HEK293 (cell line): Measurements from ENCODE around the gene SLC51B.
A peak's percentile ranks its signal among the peaks of the same experiment; 100 is the strongest.

Experiments
- CTCF ChIA-PET: fragments of 350-600 bp; formaldehyde crosslinking; extraction: SDS; loops from one replicate; lab custom pipeline; 2021; ENCODE audit warnings: antibody characterized with exemption; lab: Yijun Ruan, JAX
- POLR2A ChIA-PET: fragments of 300-600 bp; formaldehyde crosslinking; extraction: SDS; loops from one replicate; lab custom pipeline; 2020; ENCODE audit warnings: antibody characterized with exemption, inconsistent platforms; lab: Yijun Ruan, JAX
- H3K27ac ChIP-seq: fragments of 200-500 bp; sonication (Bioruptor generic); 2 replicates; pipeline ENCODE4 v1.5.1; 2014; ENCODE audit warnings: low read depth, low read length, control low read depth, inconsistent platforms; ENCODE audit errors: extremely low read depth
- H3K36me3 ChIP-seq, 2 experiments: fragments of 200-500 bp in 1 of 2; sonication (Bioruptor generic) in 1 of 2; 1 replicate in 1 of 2; 2 replicates in 1 of 2; pipeline ENCODE4 v1.5.1; 2014 to 2017; ENCODE audit warnings: inconsistent platforms in 2 of 2, low read length in 2 of 2; ENCODE audit not compliant: control insufficient read depth in 2 of 2, insufficient read depth in 1 of 2
- H3K4me1 ChIP-seq: fragments of 200-500 bp; sonication (Bioruptor generic); 2 replicates; pipeline ENCODE4 v1.5.1; 2014; ENCODE audit warnings: mild to moderate bottlenecking, low read length, inconsistent platforms; ENCODE audit not compliant: control insufficient read depth, insufficient read depth
- H3K4me3 ChIP-seq: 2 replicates; pipeline ENCODE4 v1.5.1; 2011; ENCODE audit warnings: low read depth, mild to moderate bottlenecking, control low read depth, low read length, moderate library complexity
- H3K9me3 ChIP-seq: fragments of 200-500 bp; sonication (Bioruptor generic); 2 replicates; pipeline ENCODE4 v1.5.1; 2014; ENCODE audit warnings: low read depth, low read length, inconsistent platforms; ENCODE audit not compliant: control insufficient read depth, insufficient read depth
- EGR2 ChIP-seq: fragments of 450-650 bp; formaldehyde crosslinking; IDR thresholded peaks from 2 replicates; pipeline ENCODE4 v1.5.1; 2016; ENCODE audit warnings: low read depth, missing biosample characterization, missing genetic modification characterization
- GLIS2 ChIP-seq: fragments of 450-650 bp; formaldehyde crosslinking; IDR thresholded peaks from 2 replicates; pipeline ENCODE4 v1.5.1; 2016; ENCODE audit warnings: missing biosample characterization, missing genetic modification characterization
- KLF17 ChIP-seq: fragments of 450-650 bp; formaldehyde crosslinking; IDR thresholded peaks from 2 replicates; pipeline ENCODE4 v1.5.1; 2016; ENCODE audit warnings: missing biosample characterization, missing genetic modification characterization
- MEIS1 ChIP-seq: sonication (generic); formaldehyde crosslinking; IDR thresholded peaks from 2 replicates; pipeline ENCODE4 v1.8.1; 2022; ENCODE audit warnings: missing genetic modification reagents, mild to moderate bottlenecking, borderline replicate concordance
- PRDM1 ChIP-seq: fragments of 450-650 bp; formaldehyde crosslinking; IDR thresholded peaks from 2 replicates; pipeline ENCODE4; 2016; ENCODE audit warnings: missing biosample characterization, missing genetic modification characterization
- SP7 ChIP-seq: fragments of 450-650 bp; formaldehyde crosslinking; IDR thresholded peaks from 2 replicates; pipeline ENCODE4 v1.5.1; 2016; ENCODE audit warnings: missing biosample characterization, missing genetic modification characterization
- ZFP3 ChIP-seq: fragments of 450-650 bp; formaldehyde crosslinking; IDR thresholded peaks from 2 replicates; pipeline ENCODE4 v1.5.1; 2016; ENCODE audit warnings: low read depth, missing biosample characterization, missing genetic modification characterization
- ZNF114 ChIP-seq: fragments of 450-650 bp; formaldehyde crosslinking; IDR thresholded peaks from 2 replicates; pipeline ENCODE4 v1.5.0; 2017; ENCODE audit warnings: missing biosample characterization, missing genetic modification characterization
- ZNF133 ChIP-seq: fragments of 450-650 bp; formaldehyde crosslinking; IDR thresholded peaks from 2 replicates; pipeline ENCODE4 v1.5.1; 2016; ENCODE audit warnings: missing biosample characterization, missing genetic modification characterization
- ZNF2 ChIP-seq: fragments of 450-650 bp; formaldehyde crosslinking; IDR thresholded peaks from 2 replicates; pipeline ENCODE4 v1.5.1; 2016; ENCODE audit warnings: missing biosample characterization, missing genetic modification characterization
- ZNF292 ChIP-seq: fragments of 450-650 bp; formaldehyde crosslinking; IDR thresholded peaks from 2 replicates; pipeline ENCODE4 v1.5.1; 2016; ENCODE audit warnings: low read depth, missing biosample characterization, missing genetic modification characterization, borderline replicate concordance
- ZNF335 ChIP-seq: fragments of 450-650 bp; formaldehyde crosslinking; conservative IDR thresholded peaks from 2 replicates; pipeline ENCODE4 v1.5.1; 2016; ENCODE audit warnings: missing biosample characterization, missing genetic modification characterization
- ZNF341 ChIP-seq: fragments of 450-650 bp; formaldehyde crosslinking; IDR thresholded peaks from 2 replicates; pipeline ENCODE4; 2016; ENCODE audit warnings: low read depth, missing biosample characterization, missing genetic modification characterization
- ZNF350 ChIP-seq: fragments of 450-650 bp; formaldehyde crosslinking; IDR thresholded peaks from 2 replicates; pipeline ENCODE4 v1.5.0; 2017; ENCODE audit warnings: missing biosample characterization, mild to moderate bottlenecking, missing genetic modification characterization
- ZNF416 ChIP-seq: fragments of 450-650 bp; formaldehyde crosslinking; IDR thresholded peaks from 2 replicates; pipeline ENCODE4 v1.5.1; 2016; ENCODE audit warnings: missing biosample characterization, missing genetic modification characterization
- ZNF426 ChIP-seq: fragments of 450-650 bp; formaldehyde crosslinking; IDR thresholded peaks from 2 replicates; pipeline ENCODE4 v1.5.1; 2017; ENCODE audit warnings: missing biosample characterization, missing genetic modification characterization, mild to moderate bottlenecking, inconsistent platforms, moderate library complexity
- ZNF433 ChIP-seq: fragments of 450-650 bp; formaldehyde crosslinking; IDR thresholded peaks from 2 replicates; pipeline ENCODE4 v1.5.1; 2016; ENCODE audit warnings: missing biosample characterization, missing genetic modification characterization, low read depth
- ZNF600 ChIP-seq: fragments of 450-650 bp; formaldehyde crosslinking; IDR thresholded peaks from 2 replicates; pipeline ENCODE4 v1.5.1; 2016; ENCODE audit warnings: missing biosample characterization, missing genetic modification characterization
- ZNF639 ChIP-seq: fragments of 450-650 bp; formaldehyde crosslinking; IDR thresholded peaks from 2 replicates; pipeline ENCODE4 v1.5.1; 2016; ENCODE audit warnings: missing biosample characterization, missing genetic modification characterization
- ZNF707 ChIP-seq: fragments of 450-650 bp; formaldehyde crosslinking; IDR thresholded peaks from 2 replicates; pipeline ENCODE4 v1.5.1; 2016; ENCODE audit warnings: missing biosample characterization, missing genetic modification characterization
- ZNF830 ChIP-seq: fragments of 450-650 bp; IDR thresholded peaks from 2 replicates; pipeline ENCODE4 v1.5.0; 2018; ENCODE audit warnings: missing biosample characterization, missing genetic modification characterization, low read depth, mild to moderate bottlenecking, moderate library complexity
- TF ChIP-seq, protein P1 (sequence below): fragments of 450-650 bp; formaldehyde crosslinking; IDR thresholded peaks from 2 replicates; pipeline ENCODE4 v1.5.1; 2016; ENCODE audit warnings: missing biosample characterization, missing genetic modification characterization
- TF ChIP-seq, protein P2 (sequence below): fragments of 450-650 bp; formaldehyde crosslinking; IDR thresholded peaks from 2 replicates; pipeline ENCODE4 v1.5.1; 2017; ENCODE audit warnings: missing biosample characterization, missing genetic modification characterization
- TF ChIP-seq, protein P3 (sequence below): fragments of 450-650 bp; formaldehyde crosslinking; IDR thresholded peaks from 2 replicates; pipeline ENCODE4 v1.5.1; 2016; ENCODE audit warnings: missing biosample characterization, missing genetic modification characterization

The SLC51B gene

GRCh38 chr15:65049418-65049840, 4.2 kb downstream of the SLC51B start (continued):
- TF ChIP-seq, protein P1, sequence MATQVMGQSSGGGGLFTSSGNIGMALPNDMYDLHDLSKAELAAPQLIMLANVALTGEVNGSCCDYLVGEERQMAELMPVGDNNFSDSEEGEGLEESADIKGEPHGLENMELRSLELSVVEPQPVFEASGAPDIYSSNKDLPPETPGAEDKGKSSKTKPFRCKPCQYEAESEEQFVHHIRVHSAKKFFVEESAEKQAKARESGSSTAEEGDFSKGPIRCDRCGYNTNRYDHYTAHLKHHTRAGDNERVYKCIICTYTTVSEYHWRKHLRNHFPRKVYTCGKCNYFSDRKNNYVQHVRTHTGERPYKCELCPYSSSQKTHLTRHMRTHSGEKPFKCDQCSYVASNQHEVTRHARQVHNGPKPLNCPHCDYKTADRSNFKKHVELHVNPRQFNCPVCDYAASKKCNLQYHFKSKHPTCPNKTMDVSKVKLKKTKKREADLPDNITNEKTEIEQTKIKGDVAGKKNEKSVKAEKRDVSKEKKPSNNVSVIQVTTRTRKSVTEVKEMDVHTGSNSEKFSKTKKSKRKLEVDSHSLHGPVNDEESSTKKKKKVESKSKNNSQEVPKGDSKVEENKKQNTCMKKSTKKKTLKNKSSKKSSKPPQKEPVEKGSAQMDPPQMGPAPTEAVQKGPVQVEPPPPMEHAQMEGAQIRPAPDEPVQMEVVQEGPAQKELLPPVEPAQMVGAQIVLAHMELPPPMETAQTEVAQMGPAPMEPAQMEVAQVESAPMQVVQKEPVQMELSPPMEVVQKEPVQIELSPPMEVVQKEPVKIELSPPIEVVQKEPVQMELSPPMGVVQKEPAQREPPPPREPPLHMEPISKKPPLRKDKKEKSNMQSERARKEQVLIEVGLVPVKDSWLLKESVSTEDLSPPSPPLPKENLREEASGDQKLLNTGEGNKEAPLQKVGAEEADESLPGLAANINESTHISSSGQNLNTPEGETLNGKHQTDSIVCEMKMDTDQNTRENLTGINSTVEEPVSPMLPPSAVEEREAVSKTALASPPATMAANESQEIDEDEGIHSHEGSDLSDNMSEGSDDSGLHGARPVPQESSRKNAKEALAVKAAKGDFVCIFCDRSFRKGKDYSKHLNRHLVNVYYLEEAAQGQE (tag by site-specific recombination): no peak
- TF ChIP-seq GLIS2 (tag by site-specific recombination): peak; percentile 27; the same call in 1 of the 2 replicates
- no peak for TF ChIP-seq ZNF416
- no peak for TF ChIP-seq ZNF133 (tag by site-specific recombination)
- no peak for TF ChIP-seq KLF17
- TF ChIP-seq ZNF335 (tag by site-specific recombination): peak; percentile 50
- peak; percentile 66 for TF ChIP-seq EGR2 (tag by site-specific recombination)
- TF ChIP-seq ZNF600 (tag by site-specific recombination): no peak
- TF ChIP-seq, protein P2, sequence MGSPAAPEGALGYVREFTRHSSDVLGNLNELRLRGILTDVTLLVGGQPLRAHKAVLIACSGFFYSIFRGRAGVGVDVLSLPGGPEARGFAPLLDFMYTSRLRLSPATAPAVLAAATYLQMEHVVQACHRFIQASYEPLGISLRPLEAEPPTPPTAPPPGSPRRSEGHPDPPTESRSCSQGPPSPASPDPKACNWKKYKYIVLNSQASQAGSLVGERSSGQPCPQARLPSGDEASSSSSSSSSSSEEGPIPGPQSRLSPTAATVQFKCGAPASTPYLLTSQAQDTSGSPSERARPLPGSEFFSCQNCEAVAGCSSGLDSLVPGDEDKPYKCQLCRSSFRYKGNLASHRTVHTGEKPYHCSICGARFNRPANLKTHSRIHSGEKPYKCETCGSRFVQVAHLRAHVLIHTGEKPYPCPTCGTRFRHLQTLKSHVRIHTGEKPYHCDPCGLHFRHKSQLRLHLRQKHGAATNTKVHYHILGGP: no peak
- TF ChIP-seq PRDM1: no peak
- TF ChIP-seq ZNF350 (tag by site-specific recombination): no peak
- TF ChIP-seq ZNF830 (tag by site-specific recombination): no peak
- no peak for TF ChIP-seq ZNF292 (tag by site-specific recombination)
- TF ChIP-seq ZNF639 (tag by site-specific recombination): no peak
- TF ChIP-seq ZNF707 (tag by site-specific recombination): no peak
- TF ChIP-seq ZNF433 (tag by site-specific recombination): no peak
- TF ChIP-seq ZNF426 (tag by site-specific recombination): no peak
- TF ChIP-seq SP7 (tag by site-specific recombination): no peak

GRCh38 chr15:65050270-65050669, 5.1 kb downstream of the SLC51B start:
- Histone ChIP-seq H3K9me3 (no peaks in the 10 kb centered on the region), H3K4me3 (no peak overlapping the region), H3K36me3 (no peaks in the 10 kb centered on the region)
- ChIA-PET POLR2A (no interaction called here), CTCF (interaction anchor here (0.7 to 7.4 kb wide), 2 partner anchors 32 to 71 kb away, joined by 3 to 94 read pairs; no protein-coding TSS in a partner anchor)
- TF ChIP-seq, protein P3, sequence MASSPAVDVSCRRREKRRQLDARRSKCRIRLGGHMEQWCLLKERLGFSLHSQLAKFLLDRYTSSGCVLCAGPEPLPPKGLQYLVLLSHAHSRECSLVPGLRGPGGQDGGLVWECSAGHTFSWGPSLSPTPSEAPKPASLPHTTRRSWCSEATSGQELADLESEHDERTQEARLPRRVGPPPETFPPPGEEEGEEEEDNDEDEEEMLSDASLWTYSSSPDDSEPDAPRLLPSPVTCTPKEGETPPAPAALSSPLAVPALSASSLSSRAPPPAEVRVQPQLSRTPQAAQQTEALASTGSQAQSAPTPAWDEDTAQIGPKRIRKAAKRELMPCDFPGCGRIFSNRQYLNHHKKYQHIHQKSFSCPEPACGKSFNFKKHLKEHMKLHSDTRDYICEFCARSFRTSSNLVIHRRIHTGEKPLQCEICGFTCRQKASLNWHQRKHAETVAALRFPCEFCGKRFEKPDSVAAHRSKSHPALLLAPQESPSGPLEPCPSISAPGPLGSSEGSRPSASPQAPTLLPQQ (tag by site-specific recombination): no peak
- TF ChIP-seq ZNF2 (tag by site-specific recombination) (no peak), ZFP3 (no peak), EGR2 (tag by site-specific recombination) (no peak), ZNF341 (tag by site-specific recombination) (no peak), ZNF114 (no peak), MEIS1 (CRISPR knock-in tag) (no peak)
- TF ChIP-seq, all 188 proteins: peak for 0
- no peak overlapping the region for H3K27ac ChIP-seq
- H3K4me1 ChIP-seq: no peaks in the 10 kb centered on the region
